ENCODE results near the gene MLEC. TPM values are rescaled to one million over a fixed set of nuclear protein-coding genes. Genes with fewer than 3 reads are reported as not detected.
A peak's percentile ranks its signal among the peaks of the same experiment; 100 is the strongest.

The MLEC gene
- total and polyA plus RNA-seq, 2 of the 13 experiments (the other 11 are each of a cell fraction or from before 2014, with no cell fraction given), result 49.8 to 156 TPM

DNA sequence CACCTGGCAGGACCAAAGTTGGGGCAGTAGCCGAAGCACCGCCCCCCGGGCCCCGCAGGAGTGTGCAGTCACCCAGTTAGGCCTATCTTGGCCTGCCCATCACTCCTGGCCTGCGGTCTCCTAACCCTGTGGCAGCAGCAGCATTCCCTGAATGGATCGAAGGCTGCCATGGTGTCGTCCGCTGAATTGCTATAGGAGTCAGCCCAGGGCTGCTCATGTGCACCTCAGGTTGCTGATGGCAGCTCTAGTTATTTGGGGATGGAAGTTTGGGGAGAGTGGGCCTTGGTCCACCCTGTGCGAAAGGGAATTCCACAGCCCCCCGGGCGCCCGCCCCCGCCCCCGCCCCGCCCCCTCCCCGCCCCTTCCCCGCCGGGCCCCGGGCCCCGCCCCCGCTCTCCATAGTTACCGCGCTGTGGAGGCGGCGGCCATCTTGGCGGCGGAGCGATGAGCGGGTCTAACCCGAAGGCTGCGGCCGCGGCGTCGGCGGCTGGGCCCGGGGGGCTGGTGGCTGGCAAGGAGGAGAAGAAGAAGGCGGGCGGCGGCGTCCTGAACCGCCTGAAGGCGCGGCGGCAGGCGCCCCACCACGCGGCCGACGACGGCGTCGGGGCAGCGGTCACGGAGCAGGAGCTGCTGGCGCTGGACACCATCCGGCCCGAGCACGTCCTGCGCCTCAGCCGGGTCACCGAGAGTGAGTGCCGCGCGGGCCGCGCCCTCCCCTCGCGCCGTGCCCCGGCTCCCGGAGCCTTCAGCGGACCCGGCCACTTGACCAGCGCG, 23.3 kb downstream of the MLEC start, which contains the start of gene UNC119B (continued):
- TF ChIP-seq, protein P1, sequence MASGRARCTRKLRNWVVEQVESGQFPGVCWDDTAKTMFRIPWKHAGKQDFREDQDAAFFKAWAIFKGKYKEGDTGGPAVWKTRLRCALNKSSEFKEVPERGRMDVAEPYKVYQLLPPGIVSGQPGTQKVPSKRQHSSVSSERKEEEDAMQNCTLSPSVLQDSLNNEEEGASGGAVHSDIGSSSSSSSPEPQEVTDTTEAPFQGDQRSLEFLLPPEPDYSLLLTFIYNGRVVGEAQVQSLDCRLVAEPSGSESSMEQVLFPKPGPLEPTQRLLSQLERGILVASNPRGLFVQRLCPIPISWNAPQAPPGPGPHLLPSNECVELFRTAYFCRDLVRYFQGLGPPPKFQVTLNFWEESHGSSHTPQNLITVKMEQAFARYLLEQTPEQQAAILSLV (CRISPR knock-in tag; IDR thresholded peaks at IDR 0.05; ENCODE audit: borderline replicate concordance), result peak; percentile 84; the same call in 1 of the 2 replicates
- TF ChIP-seq ZNF234 (CRISPR knock-in tag; conservative IDR thresholded peaks at IDR 0.05) (0 out of 2 replicates have a peak, but pooled peaks have one; percentile 27), SP4 (CRISPR knock-in tag; IDR thresholded peaks at IDR 0.05) (peak; percentile 80), ADNP (CRISPR knock-in tag; IDR thresholded peaks at IDR 0.05) (no peak), SP1 (IDR thresholded peaks at IDR 0.05) (no peak), SP1 (CRISPR knock-in tag; IDR thresholded peaks at IDR 0.05) (peak; percentile 15; the same call in 1 of the 2 replicates)
- TF ChIP-seq, protein P2, sequence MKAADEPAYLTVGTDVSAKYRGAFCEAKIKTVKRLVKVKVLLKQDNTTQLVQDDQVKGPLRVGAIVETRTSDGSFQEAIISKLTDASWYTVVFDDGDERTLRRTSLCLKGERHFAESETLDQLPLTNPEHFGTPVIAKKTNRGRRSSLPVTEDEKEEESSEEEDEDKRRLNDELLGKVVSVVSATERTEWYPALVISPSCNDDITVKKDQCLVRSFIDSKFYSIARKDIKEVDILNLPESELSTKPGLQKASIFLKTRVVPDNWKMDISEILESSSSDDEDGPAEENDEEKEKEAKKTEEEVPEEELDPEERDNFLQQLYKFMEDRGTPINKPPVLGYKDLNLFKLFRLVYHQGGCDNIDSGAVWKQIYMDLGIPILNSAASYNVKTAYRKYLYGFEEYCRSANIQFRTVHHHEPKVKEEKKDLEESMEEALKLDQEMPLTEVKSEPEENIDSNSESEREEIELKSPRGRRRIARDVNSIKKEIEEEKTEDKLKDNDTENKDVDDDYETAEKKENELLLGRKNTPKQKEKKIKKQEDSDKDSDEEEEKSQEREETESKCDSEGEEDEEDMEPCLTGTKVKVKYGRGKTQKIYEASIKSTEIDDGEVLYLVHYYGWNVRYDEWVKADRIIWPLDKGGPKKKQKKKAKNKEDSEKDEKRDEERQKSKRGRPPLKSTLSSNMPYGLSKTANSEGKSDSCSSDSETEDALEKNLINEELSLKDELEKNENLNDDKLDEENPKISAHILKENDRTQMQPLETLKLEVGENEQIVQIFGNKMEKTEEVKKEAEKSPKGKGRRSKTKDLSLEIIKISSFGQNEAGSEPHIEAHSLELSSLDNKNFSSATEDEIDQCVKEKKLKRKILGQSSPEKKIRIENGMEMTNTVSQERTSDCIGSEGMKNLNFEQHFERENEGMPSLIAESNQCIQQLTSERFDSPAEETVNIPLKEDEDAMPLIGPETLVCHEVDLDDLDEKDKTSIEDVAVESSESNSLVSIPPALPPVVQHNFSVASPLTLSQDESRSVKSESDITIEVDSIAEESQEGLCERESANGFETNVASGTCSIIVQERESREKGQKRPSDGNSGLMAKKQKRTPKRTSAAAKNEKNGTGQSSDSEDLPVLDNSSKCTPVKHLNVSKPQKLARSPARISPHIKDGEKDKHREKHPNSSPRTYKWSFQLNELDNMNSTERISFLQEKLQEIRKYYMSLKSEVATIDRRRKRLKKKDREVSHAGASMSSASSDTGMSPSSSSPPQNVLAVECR (CRISPR knock-in tag; IDR thresholded peaks at IDR 0.05; ENCODE audit: borderline replicate concordance), result peak; percentile 78; the same call in 1 of the 2 replicates
- TF ChIP-seq, protein P3, sequence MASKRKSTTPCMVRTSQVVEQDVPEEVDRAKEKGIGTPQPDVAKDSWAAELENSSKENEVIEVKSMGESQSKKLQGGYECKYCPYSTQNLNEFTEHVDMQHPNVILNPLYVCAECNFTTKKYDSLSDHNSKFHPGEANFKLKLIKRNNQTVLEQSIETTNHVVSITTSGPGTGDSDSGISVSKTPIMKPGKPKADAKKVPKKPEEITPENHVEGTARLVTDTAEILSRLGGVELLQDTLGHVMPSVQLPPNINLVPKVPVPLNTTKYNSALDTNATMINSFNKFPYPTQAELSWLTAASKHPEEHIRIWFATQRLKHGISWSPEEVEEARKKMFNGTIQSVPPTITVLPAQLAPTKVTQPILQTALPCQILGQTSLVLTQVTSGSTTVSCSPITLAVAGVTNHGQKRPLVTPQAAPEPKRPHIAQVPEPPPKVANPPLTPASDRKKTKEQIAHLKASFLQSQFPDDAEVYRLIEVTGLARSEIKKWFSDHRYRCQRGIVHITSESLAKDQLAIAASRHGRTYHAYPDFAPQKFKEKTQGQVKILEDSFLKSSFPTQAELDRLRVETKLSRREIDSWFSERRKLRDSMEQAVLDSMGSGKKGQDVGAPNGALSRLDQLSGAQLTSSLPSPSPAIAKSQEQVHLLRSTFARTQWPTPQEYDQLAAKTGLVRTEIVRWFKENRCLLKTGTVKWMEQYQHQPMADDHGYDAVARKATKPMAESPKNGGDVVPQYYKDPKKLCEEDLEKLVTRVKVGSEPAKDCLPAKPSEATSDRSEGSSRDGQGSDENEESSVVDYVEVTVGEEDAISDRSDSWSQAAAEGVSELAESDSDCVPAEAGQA (IDR thresholded peaks at IDR 0.05; ENCODE audit: low read depth), result peak; percentile 42; the same call in 1 of the 2 replicates
- TF ChIP-seq, protein P3 (CRISPR knock-in tag; IDR thresholded peaks at IDR 0.05; ENCODE audit: borderline replicate concordance), result no peak
- TF ChIP-seq, protein P4, sequence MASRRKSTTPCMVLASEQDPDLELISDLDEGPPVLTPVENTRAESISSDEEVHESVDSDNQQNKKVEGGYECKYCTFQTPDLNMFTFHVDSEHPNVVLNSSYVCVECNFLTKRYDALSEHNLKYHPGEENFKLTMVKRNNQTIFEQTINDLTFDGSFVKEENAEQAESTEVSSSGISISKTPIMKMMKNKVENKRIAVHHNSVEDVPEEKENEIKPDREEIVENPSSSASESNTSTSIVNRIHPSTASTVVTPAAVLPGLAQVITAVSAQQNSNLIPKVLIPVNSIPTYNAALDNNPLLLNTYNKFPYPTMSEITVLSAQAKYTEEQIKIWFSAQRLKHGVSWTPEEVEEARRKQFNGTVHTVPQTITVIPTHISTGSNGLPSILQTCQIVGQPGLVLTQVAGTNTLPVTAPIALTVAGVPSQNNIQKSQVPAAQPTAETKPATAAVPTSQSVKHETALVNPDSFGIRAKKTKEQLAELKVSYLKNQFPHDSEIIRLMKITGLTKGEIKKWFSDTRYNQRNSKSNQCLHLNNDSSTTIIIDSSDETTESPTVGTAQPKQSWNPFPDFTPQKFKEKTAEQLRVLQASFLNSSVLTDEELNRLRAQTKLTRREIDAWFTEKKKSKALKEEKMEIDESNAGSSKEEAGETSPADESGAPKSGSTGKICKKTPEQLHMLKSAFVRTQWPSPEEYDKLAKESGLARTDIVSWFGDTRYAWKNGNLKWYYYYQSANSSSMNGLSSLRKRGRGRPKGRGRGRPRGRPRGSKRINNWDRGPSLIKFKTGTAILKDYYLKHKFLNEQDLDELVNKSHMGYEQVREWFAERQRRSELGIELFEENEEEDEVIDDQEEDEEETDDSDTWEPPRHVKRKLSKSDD (CRISPR knock-in tag; IDR thresholded peaks at IDR 0.05; ENCODE audit: low read depth), result no peak
